ENCODE measurements around the gene NPAS3.

NPAS3 gene

DNA sequence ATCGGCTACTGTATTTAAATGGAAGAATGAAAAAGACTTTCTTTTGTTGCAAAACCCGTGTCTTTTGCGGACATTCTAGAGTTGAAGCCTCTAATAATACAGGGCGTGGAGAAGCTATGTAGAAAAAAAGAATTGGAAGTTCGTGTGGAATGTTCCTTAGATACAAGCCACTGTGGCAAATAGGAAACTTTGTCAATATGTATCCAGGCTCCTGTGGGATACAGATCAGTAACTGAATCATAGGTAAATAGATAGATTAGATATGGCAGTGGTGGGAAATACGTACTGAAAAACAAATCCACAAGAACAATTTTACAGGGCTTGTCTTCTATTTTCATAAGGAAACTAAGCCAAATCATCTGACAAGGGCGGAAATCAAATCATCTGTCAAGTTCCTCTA, 766.8 kb downstream of the NPAS3 start:
- Histone ChIP-seq H3K27me3 (ENCODE audit: insufficient read depth, low read length, poor library complexity, severe bottlenecking) (no peaks in the 10 kb centered on the region), H3K4me2 (ENCODE audit: low read depth, low read length, poor library complexity, severe bottlenecking) (no peak overlapping the region), H3K9me2 (replicated peaks; ENCODE audit: low read depth, low read length) (no peaks in the 10 kb centered on the region), H4K20me1 (ENCODE audit: insufficient read depth, low read length, poor library complexity, severe bottlenecking) (no peaks in the 10 kb centered on the region), H3K9ac (ENCODE audit: low read depth, low read length, poor library complexity, severe bottlenecking) (no peak overlapping the region), H3F3A (ENCODE audit: low read depth) (no peaks in the 10 kb centered on the region), H3K4me3 (ENCODE audit: low read length, poor library complexity, severe bottlenecking) (no peak overlapping the region), H3K36me3 (ENCODE audit: insufficient read depth, low read length) (no peaks in the 10 kb centered on the region), H3K9me3 (ENCODE audit: insufficient read depth, low read depth, low read length) (no peaks in the 10 kb centered on the region), H3K79me2 (ENCODE audit: insufficient read depth, low read length) (no peaks in the 10 kb centered on the region), H3K4me1 (ENCODE audit: insufficient read depth, low read length, poor library complexity, severe bottlenecking) (no peaks in the 10 kb centered on the region), H2AFZ (ENCODE audit: low read length) (no peak overlapping the region)
- TF ChIP-seq, protein P1, sequence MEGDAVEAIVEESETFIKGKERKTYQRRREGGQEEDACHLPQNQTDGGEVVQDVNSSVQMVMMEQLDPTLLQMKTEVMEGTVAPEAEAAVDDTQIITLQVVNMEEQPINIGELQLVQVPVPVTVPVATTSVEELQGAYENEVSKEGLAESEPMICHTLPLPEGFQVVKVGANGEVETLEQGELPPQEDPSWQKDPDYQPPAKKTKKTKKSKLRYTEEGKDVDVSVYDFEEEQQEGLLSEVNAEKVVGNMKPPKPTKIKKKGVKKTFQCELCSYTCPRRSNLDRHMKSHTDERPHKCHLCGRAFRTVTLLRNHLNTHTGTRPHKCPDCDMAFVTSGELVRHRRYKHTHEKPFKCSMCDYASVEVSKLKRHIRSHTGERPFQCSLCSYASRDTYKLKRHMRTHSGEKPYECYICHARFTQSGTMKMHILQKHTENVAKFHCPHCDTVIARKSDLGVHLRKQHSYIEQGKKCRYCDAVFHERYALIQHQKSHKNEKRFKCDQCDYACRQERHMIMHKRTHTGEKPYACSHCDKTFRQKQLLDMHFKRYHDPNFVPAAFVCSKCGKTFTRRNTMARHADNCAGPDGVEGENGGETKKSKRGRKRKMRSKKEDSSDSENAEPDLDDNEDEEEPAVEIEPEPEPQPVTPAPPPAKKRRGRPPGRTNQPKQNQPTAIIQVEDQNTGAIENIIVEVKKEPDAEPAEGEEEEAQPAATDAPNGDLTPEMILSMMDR (conservative IDR thresholded peaks at IDR 0.05; ENCODE audit: low read length): no peak
- TF ChIP-seq EZH2phosphoT487 (IDR thresholded peaks at IDR 0.05; ENCODE audit: borderline replicate concordance): no peak

DNA sequence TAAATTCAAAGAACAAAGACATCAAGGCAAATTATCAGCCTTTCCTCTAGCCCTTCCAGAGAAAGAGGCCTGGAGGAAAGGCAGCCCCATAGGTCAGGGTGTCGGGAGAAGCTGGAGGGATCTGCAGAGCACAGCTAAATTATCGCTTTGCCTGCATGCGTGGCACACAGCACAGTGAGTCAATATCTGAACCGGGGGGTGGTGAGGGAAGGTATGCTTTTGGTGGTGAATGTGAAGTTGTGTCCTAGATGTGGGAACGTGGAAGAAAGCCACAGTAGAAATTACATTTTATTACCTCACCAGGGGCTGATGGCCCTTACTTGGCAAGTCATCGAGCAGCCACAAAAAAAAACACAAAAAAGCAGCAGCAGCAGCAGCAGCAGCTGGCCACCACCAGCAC, 769.0 kb downstream of the NPAS3 start:
- Histone ChIP-seq H4K20me1 (ENCODE audit: insufficient read depth, low read length, poor library complexity, severe bottlenecking) (no peaks in the 10 kb centered on the region), H2AFZ (ENCODE audit: low read length) (no peak overlapping the region), H3K9me3 (ENCODE audit: insufficient read depth, low read depth, low read length) (no peaks in the 10 kb centered on the region), H3K27me3 (ENCODE audit: insufficient read depth, low read length, poor library complexity, severe bottlenecking) (no peaks in the 10 kb centered on the region), H3K36me3 (ENCODE audit: insufficient read depth, low read length) (no peaks in the 10 kb centered on the region), H3K79me2 (ENCODE audit: insufficient read depth, low read length) (no peaks in the 10 kb centered on the region), H3F3A (ENCODE audit: low read depth) (no peaks in the 10 kb centered on the region), H3K9me2 (replicated peaks; ENCODE audit: low read depth, low read length) (no peaks in the 10 kb centered on the region), H3K4me2 (ENCODE audit: low read depth, low read length, poor library complexity, severe bottlenecking) (no peak overlapping the region), H3K4me1 (ENCODE audit: insufficient read depth, low read length, poor library complexity, severe bottlenecking) (no peaks in the 10 kb centered on the region), H3K9ac (ENCODE audit: low read depth, low read length, poor library complexity, severe bottlenecking) (no peak overlapping the region), H3K4me3 (ENCODE audit: low read length, poor library complexity, severe bottlenecking) (no peak overlapping the region)
- TF ChIP-seq EZH2phosphoT487 (IDR thresholded peaks at IDR 0.05; ENCODE audit: borderline replicate concordance): no peak
- TF ChIP-seq, protein P1 (conservative IDR thresholded peaks at IDR 0.05; ENCODE audit: low read length): no peak

DNA sequence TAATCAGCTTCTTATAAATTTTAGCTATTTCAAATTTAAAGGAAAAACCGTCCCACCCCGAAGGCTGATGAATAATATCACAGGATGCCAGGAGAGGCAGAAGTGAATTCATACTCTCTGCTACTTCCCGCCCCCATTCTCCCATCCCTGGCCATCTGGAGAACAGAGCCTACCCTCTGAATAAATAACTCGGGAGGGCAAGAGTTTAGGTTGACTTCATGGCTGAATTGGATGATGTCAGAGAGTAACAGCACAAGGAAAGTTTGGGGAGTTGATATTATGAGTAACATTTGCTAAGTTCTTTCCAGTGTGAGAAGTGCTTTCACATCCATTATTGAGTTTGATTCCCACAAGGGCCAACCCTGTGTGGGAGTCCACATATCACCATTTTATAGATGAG, 770.6 kb downstream of the NPAS3 start:
- no peak overlapping the region for H3K9ac ChIP-seq (ENCODE audit: low read depth, low read length, poor library complexity, severe bottlenecking)
- H3K9me3 ChIP-seq (ENCODE audit: insufficient read depth, low read depth, low read length): no peaks in the 10 kb centered on the region
- H3K9me2 ChIP-seq (replicated peaks; ENCODE audit: low read depth, low read length): no peaks in the 10 kb centered on the region
- no peaks in the 10 kb centered on the region for H4K20me1 ChIP-seq (ENCODE audit: insufficient read depth, low read length, poor library complexity, severe bottlenecking)
- H2AFZ ChIP-seq (ENCODE audit: low read length): no peak overlapping the region
- H3K4me2 ChIP-seq (ENCODE audit: low read depth, low read length, poor library complexity, severe bottlenecking): no peak overlapping the region
- H3K27me3 ChIP-seq (ENCODE audit: insufficient read depth, low read length, poor library complexity, severe bottlenecking): no peaks in the 10 kb centered on the region
- no peaks in the 10 kb centered on the region for H3K79me2 ChIP-seq (ENCODE audit: insufficient read depth, low read length)
- no peaks in the 10 kb centered on the region for H3K4me1 ChIP-seq (ENCODE audit: insufficient read depth, low read length, poor library complexity, severe bottlenecking)
- H3K36me3 ChIP-seq (ENCODE audit: insufficient read depth, low read length): no peaks in the 10 kb centered on the region
- no peak overlapping the region for H3K4me3 ChIP-seq (ENCODE audit: low read length, poor library complexity, severe bottlenecking)
- no peaks in the 10 kb centered on the region for H3F3A ChIP-seq (ENCODE audit: low read depth)
- TF ChIP-seq, protein P1 (conservative IDR thresholded peaks at IDR 0.05; ENCODE audit: low read length): no peak
- no peak for TF ChIP-seq EZH2phosphoT487 (IDR thresholded peaks at IDR 0.05; ENCODE audit: borderline replicate concordance)

Data from Loucy (cell line).